ENCODE data around the gene TPSB2.
"Not testable (repeated sequence)": the region's sequence is repeated elsewhere in the genome, so short reads cannot be mapped to it uniquely, and the experiment has no call there.

The TPSB2 gene

DNA sequence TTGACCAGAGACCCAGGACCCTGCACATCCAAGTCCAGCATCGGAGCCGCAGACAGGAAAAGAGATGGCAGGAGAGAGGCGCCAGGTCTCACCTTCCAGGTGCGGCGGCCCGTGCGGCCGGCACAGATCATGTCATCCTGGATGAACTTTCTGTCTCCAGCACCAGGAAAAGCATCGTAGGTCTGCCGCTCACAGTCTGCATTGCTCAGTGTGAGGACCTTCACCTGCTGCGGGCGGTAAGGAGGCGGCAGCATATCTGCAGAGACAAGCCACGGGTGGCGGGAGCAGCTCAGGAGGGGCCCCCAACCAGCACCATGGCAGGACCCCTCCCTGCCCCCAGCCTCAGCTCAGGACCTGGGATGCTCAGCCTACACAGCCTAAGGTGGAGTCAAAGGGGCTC is 43.8 kb upstream of the TPSB2 start:
- Histone ChIP-seq H2AFZ (ENCODE audit: low read depth, low read length) (no peak overlapping the region), H3K4me2 (ENCODE audit: low read length) (no peak overlapping the region), H3K27me3 (ENCODE audit: low read depth, low read length) (no peaks in the 10 kb centered on the region), H4K20me1 (ENCODE audit: insufficient read depth, low read length) (no peaks in the 10 kb centered on the region), H3K36me3 (replicated peaks; ENCODE audit: low read depth, low read length) (no peaks in the 10 kb centered on the region), H3K9ac (ENCODE audit: low read length) (no peak overlapping the region), H3K4me1 (ENCODE audit: low read length) (no peaks in the 10 kb centered on the region), H3K79me2 (ENCODE audit: low read length) (no peaks in the 10 kb centered on the region), H3K27ac (ENCODE audit: low read length) (no peak overlapping the region), H3K9me3 (ENCODE audit: insufficient read depth, low read length) (no peaks in the 10 kb centered on the region), H3K4me3 (ENCODE audit: low read length) (no peak overlapping the region)
- TF ChIP-seq EZH2phosphoT487 (IDR thresholded peaks at IDR 0.05; ENCODE audit: low read depth), result no peak
- TF ChIP-seq, protein P1, sequence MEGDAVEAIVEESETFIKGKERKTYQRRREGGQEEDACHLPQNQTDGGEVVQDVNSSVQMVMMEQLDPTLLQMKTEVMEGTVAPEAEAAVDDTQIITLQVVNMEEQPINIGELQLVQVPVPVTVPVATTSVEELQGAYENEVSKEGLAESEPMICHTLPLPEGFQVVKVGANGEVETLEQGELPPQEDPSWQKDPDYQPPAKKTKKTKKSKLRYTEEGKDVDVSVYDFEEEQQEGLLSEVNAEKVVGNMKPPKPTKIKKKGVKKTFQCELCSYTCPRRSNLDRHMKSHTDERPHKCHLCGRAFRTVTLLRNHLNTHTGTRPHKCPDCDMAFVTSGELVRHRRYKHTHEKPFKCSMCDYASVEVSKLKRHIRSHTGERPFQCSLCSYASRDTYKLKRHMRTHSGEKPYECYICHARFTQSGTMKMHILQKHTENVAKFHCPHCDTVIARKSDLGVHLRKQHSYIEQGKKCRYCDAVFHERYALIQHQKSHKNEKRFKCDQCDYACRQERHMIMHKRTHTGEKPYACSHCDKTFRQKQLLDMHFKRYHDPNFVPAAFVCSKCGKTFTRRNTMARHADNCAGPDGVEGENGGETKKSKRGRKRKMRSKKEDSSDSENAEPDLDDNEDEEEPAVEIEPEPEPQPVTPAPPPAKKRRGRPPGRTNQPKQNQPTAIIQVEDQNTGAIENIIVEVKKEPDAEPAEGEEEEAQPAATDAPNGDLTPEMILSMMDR (IDR thresholded peaks at IDR 0.05; ENCODE audit: low read depth, low read length), result no peak

DNA sequence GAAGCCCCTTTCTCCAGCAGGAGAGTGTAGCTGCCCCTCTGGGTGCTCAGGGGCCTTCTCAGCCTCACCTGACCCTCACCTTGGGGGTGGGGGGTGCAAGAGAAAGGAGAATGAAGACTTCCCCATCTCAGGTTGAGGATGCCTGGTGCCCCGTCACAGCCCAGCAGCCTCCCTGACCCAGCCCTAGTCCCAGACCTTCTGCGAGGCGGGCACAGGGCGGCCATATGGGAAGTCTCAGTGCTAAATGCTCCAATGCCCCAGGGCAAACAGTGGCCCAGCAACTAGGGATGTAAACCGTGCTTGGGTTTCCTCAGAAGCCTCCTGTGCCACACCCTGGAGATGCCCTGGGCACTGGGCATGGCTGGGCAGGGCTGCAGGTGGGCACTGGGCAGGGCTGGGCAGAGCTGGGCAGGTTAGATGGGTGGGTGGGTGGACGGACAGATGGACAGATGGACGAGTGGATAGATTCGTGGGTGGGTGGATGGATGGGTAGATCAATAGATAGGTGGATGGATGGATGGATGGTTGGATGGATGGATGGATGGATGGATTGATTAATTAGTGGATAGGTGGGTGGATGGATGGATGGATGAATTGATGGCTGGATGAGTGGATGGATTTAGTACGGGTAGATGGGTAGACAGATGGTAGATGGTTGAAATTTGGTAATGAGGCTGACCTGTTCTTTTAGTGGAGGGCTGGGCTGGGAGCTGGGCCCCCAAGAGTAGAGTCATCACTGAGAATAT is 42.6 kb upstream of the TPSB2 start:
- no peak for TF ChIP-seq EZH2phosphoT487 (IDR thresholded peaks at IDR 0.05; ENCODE audit: low read depth)
- TF ChIP-seq, protein P1 (IDR thresholded peaks at IDR 0.05; ENCODE audit: low read depth, low read length), result no peak
- H3K4me3 ChIP-seq (ENCODE audit: low read length), result no peak overlapping the region
- no peaks in the 10 kb centered on the region for H3K27me3 ChIP-seq (ENCODE audit: low read depth, low read length)
- H3K27ac ChIP-seq (ENCODE audit: low read length), result no peak overlapping the region
- no peak overlapping the region for H2AFZ ChIP-seq (ENCODE audit: low read depth, low read length)
- H3K9me3 ChIP-seq (ENCODE audit: insufficient read depth, low read length), result no peaks in the 10 kb centered on the region
- H3K4me1 ChIP-seq (ENCODE audit: low read length), result no peaks in the 10 kb centered on the region
- no peaks in the 10 kb centered on the region for H4K20me1 ChIP-seq (ENCODE audit: insufficient read depth, low read length)
- H3K9ac ChIP-seq (ENCODE audit: low read length), result no peak overlapping the region
- H3K4me2 ChIP-seq (ENCODE audit: low read length), result no peak overlapping the region
- no peaks in the 10 kb centered on the region for H3K36me3 ChIP-seq (replicated peaks; ENCODE audit: low read depth, low read length)
- no peaks in the 10 kb centered on the region for H3K79me2 ChIP-seq (ENCODE audit: low read length)

DNA sequence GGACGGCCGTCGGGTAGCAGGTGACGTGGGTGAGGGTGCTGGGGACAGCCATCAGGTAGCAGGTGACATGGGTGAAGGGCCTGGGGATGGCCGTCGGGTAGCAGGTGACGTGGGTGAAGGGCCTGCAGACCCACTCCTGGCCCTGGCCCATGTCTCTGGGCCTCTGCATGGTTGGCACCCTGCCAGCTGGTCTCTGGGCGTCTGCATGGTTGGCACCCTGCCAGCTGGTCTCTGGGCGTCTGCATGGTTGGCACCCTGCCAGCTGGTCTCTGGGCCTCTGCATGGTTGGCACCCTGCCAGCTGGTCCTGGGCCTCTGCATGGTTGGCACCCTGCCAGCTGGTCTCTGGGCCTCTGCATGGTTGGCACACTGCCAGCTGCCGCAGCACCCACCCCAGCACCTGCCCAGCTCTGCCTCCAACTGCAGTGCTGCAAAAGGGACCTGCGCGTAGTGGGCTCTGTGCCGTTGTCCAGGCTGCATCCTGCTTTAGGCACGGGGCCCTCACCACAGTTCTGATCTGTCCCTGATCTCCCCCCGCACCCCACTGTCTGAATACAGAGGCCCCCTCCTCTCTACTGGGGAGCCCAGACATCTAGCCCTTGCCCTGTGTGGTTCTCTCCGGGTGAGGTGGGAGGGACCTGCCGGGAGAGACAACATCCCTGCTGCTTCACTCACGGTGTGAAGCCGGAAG is 41.9 kb upstream of the TPSB2 start:
- H3K4me2 ChIP-seq (ENCODE audit: low read length); H3K9ac ChIP-seq (ENCODE audit: low read length); H3K4me3 ChIP-seq (ENCODE audit: low read length); H3K27me3 ChIP-seq (ENCODE audit: low read depth, low read length); H2AFZ ChIP-seq (ENCODE audit: low read depth, low read length); H3K79me2 ChIP-seq (ENCODE audit: low read length); H3K4me1 ChIP-seq (ENCODE audit: low read length); H4K20me1 ChIP-seq (ENCODE audit: insufficient read depth, low read length); H3K27ac ChIP-seq (ENCODE audit: low read length); H3K36me3 ChIP-seq (replicated peaks; ENCODE audit: low read depth, low read length); H3K9me3 ChIP-seq (ENCODE audit: insufficient read depth, low read length): not testable (repeated sequence)

DNA sequence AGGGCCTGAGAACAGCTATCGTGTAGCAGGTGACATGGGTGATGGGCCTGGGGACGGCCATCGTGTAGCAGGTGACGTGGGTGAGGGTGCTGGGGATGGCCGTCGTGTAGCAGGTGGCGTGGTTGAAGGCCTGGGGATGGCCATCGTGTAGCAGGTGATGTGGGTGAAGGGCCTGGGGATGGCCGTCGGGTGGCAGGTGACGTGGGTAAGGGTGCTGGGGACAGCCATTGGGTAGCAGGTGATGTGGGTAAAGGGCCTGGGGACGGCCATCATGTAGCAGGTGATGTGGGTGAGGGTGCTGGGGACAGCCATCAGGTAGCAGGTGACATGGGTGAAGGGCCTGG is 41.4 kb upstream of the TPSB2 start:
- no peak overlapping the region for H3K4me2 ChIP-seq (ENCODE audit: low read length)
- no peak overlapping the region for H2AFZ ChIP-seq (ENCODE audit: low read depth, low read length)
- H3K4me3 ChIP-seq (ENCODE audit: low read length), result no peak overlapping the region
- H3K27me3 ChIP-seq (ENCODE audit: low read depth, low read length), result no peaks in the 10 kb centered on the region
- no peaks in the 10 kb centered on the region for H3K9me3 ChIP-seq (ENCODE audit: insufficient read depth, low read length)
- H3K79me2 ChIP-seq (ENCODE audit: low read length), result no peaks in the 10 kb centered on the region
- H3K27ac ChIP-seq (ENCODE audit: low read length), result no peak overlapping the region
- H3K4me1 ChIP-seq (ENCODE audit: low read length), result no peaks in the 10 kb centered on the region
- no peaks in the 10 kb centered on the region for H4K20me1 ChIP-seq (ENCODE audit: insufficient read depth, low read length)
- no peak for TF ChIP-seq EZH2phosphoT487 (IDR thresholded peaks at IDR 0.05; ENCODE audit: low read depth)
- TF ChIP-seq, protein P1 (IDR thresholded peaks at IDR 0.05; ENCODE audit: low read depth, low read length), result no peak
- H3K36me3 ChIP-seq (replicated peaks; ENCODE audit: low read depth, low read length), result no peaks in the 10 kb centered on the region
- no peak overlapping the region for H3K9ac ChIP-seq (ENCODE audit: low read length)

DNA sequence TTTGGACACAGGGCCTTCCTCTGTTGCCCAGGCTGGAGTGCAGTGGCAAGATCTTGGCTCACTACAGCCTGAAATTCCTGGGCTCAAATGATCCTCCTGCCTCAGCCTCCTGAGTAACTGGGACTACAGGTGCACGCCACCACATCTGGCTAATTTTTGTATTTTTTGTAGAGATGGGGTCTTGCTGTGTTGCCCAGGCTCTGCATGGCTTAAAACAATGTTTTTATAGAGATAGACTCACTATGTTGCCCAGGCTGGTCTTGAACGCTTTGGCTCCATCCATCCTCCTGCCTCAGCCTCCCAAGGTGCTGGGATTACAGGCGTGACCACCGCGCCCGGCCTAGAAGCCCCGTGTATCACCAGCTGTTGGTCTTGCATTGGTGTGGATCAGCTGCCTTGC is 39.4 kb upstream of the TPSB2 start:
- not testable (repeated sequence) for H3K9me3 ChIP-seq (ENCODE audit: insufficient read depth, low read length); H3K4me1 ChIP-seq (ENCODE audit: low read length); H3K9ac ChIP-seq (ENCODE audit: low read length); H3K4me2 ChIP-seq (ENCODE audit: low read length); H3K36me3 ChIP-seq (replicated peaks; ENCODE audit: low read depth, low read length); H2AFZ ChIP-seq (ENCODE audit: low read depth, low read length); H4K20me1 ChIP-seq (ENCODE audit: insufficient read depth, low read length); H3K27me3 ChIP-seq (ENCODE audit: low read depth, low read length); H3K27ac ChIP-seq (ENCODE audit: low read length); H3K4me3 ChIP-seq (ENCODE audit: low read length); H3K79me2 ChIP-seq (ENCODE audit: low read length)
